Ureter (tissue), 1 donor: ENCODE data around the gene BTN3A1. TPM values are rescaled to one million over a fixed set of nuclear protein-coding genes. Genes with fewer than 3 reads are reported as not detected.
"Not testable (repeated sequence)": the region's sequence is repeated elsewhere in the genome, so short reads cannot be mapped to it uniquely, and the experiment has no call there.

Experiments used
- DNase-seq: peaks from one replicate; pipeline ENCODE4 v3.0.0-alpha.2; 2020; ENCODE audit warnings: low spot score
- total RNA-seq: library from RNA; stranded (reverse); gene quantifications from one replicate; pipeline ENCODE4 v1.2.4, GENCODE V29; 2023
- donor health status: DM: yes; HTN: yes; CAD: no.

BTN3A1 gene
- 26.2 TPM for total RNA-seq

DNA sequence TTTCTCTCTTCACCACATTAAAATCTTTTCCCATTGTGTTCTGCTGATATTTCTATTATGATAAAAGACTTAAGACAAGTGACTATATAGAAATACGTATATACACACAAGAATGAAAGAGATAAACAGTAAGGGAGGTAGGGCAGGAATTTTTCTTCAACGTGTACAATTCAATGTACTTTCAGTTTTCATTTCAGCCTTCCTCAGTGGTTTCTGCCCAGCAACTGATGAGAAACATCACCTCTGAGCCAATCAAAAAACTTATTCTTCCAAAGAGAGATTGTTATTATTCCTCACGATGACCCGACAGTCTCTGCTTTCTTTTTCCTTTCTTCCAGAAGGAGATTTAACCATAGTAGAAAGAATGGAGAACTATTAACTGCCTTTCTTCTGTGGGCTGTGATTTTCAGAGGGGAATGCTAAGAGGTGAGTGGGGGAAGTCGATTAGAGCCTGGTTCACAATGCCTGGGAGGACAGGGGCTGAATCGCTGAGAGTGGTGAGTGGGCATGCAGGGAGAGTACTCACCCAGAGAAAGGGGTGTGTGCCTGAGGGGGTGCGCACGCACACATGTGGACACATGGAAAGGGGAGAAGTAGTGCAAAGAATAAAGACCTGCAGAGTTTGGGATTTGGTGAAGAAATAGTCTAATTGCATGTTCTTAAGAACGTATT is at the start of gene BTN3A1:
Gene BTN3A1, plus strand, starts transcription at position 289 of the 672 bp plus-strand sequence. CDS start 3,289 bp downstream, outside the sequence.
- peak; percentile 63 for DNase-seq

DNA sequence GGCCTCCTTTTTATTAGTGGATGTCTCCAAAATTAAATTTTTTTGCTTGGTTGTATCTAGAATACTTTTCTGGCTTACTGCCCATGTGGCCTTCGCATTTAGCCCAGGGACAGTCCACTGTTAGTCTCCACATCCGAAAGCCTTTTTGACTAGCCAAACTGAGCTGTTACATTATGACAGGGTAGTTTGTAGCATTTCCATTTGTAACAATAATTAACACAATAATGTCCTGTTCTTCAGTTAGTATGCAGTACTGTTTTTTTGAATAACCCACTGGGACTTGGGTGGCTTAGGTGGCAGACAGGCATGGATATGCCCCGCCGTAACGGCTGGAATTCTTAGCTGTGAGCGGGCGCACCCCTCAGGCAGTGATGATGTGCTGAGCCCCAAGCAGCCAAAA is 49.8 kb upstream of the BTN3A1 start:
- DNase-seq, result no peak

GRCh38 chr6:26354162-26354561 is 47.9 kb upstream of the BTN3A1 start:
- no peak for DNase-seq

- DNase-seq, result no peak
Observed at GRCh38 chr6:26355366-26355765, 46.7 kb upstream of the BTN3A1 start.

GRCh38 chr6:26357543-26357942 is 44.5 kb upstream of the BTN3A1 start:
- not testable (repeated sequence) for DNase-seq

- no peak for DNase-seq
Observed at GRCh38 chr6:26358511-26358981, 43.5 kb upstream of the BTN3A1 start.

GRCh38 chr6:26359765-26360164 is 42.3 kb upstream of the BTN3A1 start:
- no peak for DNase-seq

DNA sequence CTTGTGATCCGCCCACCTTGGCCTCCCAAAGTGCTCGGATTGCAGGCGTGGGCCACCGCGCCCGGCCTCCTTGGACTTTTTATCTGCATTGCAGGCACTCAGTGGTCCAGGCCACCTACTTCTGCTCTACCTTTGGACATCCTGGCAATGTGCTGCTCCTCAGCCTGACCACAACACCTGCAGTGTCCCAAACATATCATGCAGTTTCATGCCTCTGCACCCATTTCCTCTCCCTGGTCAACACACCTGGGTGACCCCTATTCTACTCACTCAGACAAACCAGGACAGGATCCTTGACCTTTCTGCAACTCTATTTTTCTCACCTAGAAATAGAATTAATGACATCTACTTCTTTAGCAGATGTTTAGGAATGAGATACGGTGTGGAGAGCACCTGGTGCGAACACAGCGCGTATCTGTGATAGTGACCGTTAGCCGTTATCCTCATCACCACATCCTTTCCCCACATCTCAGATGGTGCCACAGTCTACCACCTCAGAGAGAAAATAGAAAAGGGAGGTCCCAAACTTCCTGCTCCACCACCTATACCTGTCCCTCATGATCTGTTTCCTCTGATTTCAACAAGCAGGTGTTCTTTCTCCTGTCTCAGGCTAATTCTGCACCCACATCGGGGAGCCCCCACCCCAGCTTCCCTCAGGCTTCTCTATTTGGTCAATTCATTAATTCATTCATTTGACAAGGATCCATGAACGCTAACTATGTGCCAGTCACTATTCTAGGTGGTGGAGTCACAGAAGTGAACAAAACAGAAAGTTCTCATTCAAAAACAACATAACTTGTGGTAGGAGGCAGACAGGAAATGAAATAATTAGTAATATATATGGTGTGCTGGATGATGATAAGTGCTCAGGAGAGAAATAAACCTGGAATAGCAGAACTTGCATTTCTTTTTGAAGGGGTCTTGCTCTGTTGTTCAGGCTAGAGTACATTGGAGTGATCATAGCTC is 41.3 kb upstream of the BTN3A1 start:
- no peak for DNase-seq

- DNase-seq, result no peak
Observed at GRCh38 chr6:26361544-26361943, 40.5 kb upstream of the BTN3A1 start.

DNA sequence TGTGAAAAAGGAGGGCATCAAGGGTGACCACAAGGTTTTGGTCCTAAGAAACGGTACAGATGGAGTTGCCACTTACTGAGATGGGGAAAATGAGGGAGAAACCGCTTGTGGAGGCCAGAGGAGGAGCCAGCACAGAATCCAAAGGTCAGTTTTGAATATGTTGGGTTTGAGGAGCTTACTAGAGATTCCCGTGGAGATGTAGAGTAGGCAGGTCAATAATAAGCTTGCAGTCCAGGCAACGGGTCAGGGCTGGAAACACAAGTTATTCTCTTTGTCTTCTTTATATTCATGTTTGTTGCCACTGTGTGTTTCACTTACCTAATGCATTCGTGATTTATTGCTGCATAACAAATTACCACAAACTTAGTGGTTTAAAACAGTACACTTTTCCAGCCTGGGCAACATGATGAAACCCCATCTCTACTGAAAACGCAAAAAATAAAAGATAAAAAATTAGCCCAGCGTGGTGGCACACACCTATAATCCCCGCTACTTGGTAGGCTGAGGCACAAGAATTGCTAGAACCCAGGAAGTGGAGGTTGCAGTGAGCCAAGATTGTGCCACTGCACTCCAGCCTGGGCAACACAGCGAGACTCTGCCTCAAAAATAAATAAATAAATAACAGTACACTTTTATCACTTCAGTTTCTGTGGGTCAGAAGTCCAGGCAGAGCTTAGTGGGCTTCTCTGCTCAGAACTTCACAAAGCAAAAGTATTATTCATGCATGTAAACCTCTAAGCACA is 39.8 kb upstream of the BTN3A1 start:
- DNase-seq, result no peak

DNA sequence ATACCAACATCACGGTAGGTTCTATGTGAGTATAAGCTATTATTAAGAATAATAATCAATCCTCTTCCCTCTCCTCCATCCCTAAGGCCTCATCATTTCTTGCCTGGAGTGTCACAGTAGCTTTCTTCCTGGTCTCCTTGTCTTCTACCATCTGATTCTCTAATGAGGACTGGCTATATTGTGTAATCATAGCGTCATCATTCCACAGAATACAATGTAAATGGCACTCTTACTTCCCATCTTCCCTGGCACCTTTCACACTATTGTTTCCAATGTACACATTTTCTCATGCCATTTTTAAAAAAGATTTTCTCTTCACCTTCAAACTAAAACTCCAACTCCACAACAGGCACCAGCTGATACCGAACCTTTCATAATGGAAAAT is 39.2 kb upstream of the BTN3A1 start:
- no peak for DNase-seq

GRCh38 chr6:26363882-26364701 is 38.0 kb upstream of the BTN3A1 start:
- no peak for DNase-seq

DNA sequence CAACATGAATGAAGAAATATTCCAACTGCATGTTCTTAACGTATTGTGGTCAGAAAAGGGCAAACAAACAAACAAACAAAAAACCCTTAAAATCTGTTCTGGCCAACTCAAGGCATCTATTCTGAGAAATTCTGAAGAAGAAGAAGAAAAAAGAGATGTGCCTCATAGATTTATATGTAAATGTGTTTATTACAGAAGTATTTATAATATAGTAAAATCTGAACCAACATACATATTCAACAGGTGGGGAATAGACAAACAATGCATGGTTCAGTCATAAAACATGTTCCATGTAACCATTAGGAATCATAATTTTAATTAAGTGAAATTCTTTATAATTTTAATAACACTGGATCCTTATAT is 36.5 kb upstream of the BTN3A1 start:
- no peak for DNase-seq

- no peak for DNase-seq
Observed at GRCh38 chr6:26366504-26366903, 35.6 kb upstream of the BTN3A1 start.

- no peak for DNase-seq
Observed at GRCh38 chr6:26367114-26367513, 35.0 kb upstream of the BTN3A1 start.

GRCh38 chr6:26371813-26372212 is 30.3 kb upstream of the BTN3A1 start:
- not testable (repeated sequence) for DNase-seq

DNA sequence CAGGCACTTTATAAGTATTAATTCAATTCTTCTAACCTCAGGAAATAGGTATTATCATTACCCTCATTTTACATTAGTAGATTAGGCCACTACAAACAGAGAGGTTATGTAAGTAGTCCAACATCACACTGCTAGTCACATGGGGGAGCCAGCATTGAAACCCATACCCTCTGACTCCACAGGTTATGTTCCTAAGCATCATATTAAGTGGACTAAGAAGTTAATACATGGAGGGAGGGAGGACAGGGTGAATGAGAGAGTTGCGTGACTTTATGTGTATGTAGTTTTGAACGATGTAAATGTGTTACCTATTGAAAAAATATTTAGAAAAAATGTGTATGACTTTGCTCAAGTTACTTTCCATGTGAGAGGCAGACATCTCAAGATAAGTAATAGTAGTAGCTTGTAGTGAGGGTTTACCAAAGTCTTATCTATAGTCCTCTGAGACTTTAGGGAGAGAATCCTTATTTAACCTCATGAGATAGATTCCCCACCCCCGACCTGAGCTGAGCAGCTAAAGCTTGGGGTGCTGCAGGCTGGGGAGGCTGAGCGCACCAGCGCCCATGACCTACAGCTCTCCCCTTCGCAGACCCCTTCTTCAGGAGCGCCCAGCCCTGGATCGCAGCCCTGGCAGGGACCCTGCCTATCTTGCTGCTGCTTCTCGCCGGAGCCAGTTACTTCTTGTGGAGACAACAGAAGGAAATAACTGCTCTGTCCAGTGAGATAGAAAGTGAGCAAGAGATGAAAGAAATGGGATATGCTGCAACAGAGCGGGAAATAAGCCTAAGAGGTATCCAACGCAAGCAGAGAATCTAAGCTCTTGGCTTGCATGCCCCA is 29.5 kb upstream of the BTN3A1 start:
- no peak for DNase-seq

- no peak for DNase-seq
Observed at GRCh38 chr6:26375270-26375669, 26.8 kb upstream of the BTN3A1 start.

- DNase-seq, result no peak
Observed at GRCh38 chr6:26377719-26378118, 24.4 kb upstream of the BTN3A1 start.

GRCh38 chr6:26378143-26378542 is 23.9 kb upstream of the BTN3A1 start:
- not testable (repeated sequence) for DNase-seq
